Natural killer cell (primary cell): ENCODE results near the gene NUCKS1. TPM values are rescaled to one million over a fixed set of nuclear protein-coding genes. Genes with fewer than 3 reads are reported as not detected.

Experiments used
- ATAC-seq, 3 donors: fragments of 150-1000 bp in 2 of 3; fragments of 200-7000 bp in 1 of 3; cut with Tn5 transposase; 1 replicate in 1 of 3; 2 replicates in 2 of 3; pipeline ENCODE4 v1.10.0; 2021; ENCODE audit warnings: mild to moderate bottlenecking in 2 of 3, moderate library complexity in 2 of 3
- DNase-seq, 2 donors: peaks; one replicate each; pipeline versions ENCODE4 v3.0.0 to v3.0.0-alpha.2; 2013 to 2021; ENCODE audit warnings: mixed read lengths in 1 of 2
- H3K27ac ChIP-seq: one replicate; pipeline ENCODE4 v1.5.1; 2013; ENCODE audit warnings: mild to moderate bottlenecking, low read length
- H3K27me3 ChIP-seq: one replicate; pipeline ENCODE4 v1.6.1; 2013; ENCODE audit warnings: low read length; ENCODE audit not compliant: control insufficient read depth, insufficient read depth
- H3K36me3 ChIP-seq: one replicate; pipeline ENCODE4 v1.6.1; 2013; ENCODE audit warnings: low read length; ENCODE audit not compliant: control insufficient read depth, insufficient read depth
- H3K4me1 ChIP-seq: one replicate; pipeline ENCODE4 v1.6.1; 2013; ENCODE audit warnings: low read length; ENCODE audit not compliant: control insufficient read depth, insufficient read depth
- H3K4me3 ChIP-seq: one replicate; pipeline ENCODE4 v1.5.1; 2013; ENCODE audit warnings: low read length
- H3K9me3 ChIP-seq: one replicate; pipeline ENCODE4 v1.6.1; 2013; ENCODE audit warnings: low read length; ENCODE audit not compliant: control insufficient read depth, insufficient read depth
- H3K27ac Mint-ChIP-seq, 2 donors: one replicate each; pipeline ENCODE4 v1.8.0; 2022; ENCODE audit warnings: mild to moderate bottlenecking in 2 of 2, mixed read lengths in 2 of 2, moderate library complexity in 1 of 2
- H3K27me3 Mint-ChIP-seq, 2 donors: one replicate each; pipeline ENCODE4 v1.8.0; 2022; ENCODE audit warnings: low read depth in 2 of 2, mixed read lengths in 2 of 2
- H3K36me3 Mint-ChIP-seq: one replicate; pipeline ENCODE4 v1.8.0; 2022; ENCODE audit warnings: mixed read lengths
- H3K4me1 Mint-ChIP-seq, 2 donors: one replicate each; pipeline ENCODE4 v1.8.0; 2022; ENCODE audit warnings: mixed read lengths in 2 of 2
- H3K4me3 Mint-ChIP-seq: one replicate; pipeline ENCODE4 v1.8.0; 2022; ENCODE audit warnings: mild to moderate bottlenecking, moderate library complexity, mixed read lengths
- H3K9me3 Mint-ChIP-seq, 2 donors: one replicate each; pipeline ENCODE4 v1.8.0; 2022; ENCODE audit warnings: mixed read lengths in 2 of 2
- WGBS: methylation state at CpG from one replicate; pipeline ENCODE4 v1.1.7; 2013; ENCODE audit warnings: missing lambda C conversion rate; ENCODE audit not compliant: insufficient coverage; 5-methylcytosine and 5-hydroxymethylcytosine counted together
- intact Hi-C: fragments of 100-400 bp; cut with micrococcal nuclease; formaldehyde crosslinking; loops from one replicate; pipeline ENCODE4 v1.14.2; 2022
- total RNA-seq, 4 donors: library from RNA; stranded (reverse); fragments of 120-200 nt in 1 of 4; gene quantifications; one replicate each; pipeline versions ENCODE4 v1.2.3 to v1.2.4, GENCODE V29; 2013 to 2022
- TF ChIP-seq, protein P1 (sequence below): fragments of 200-600 bp; IDR thresholded peaks from one replicate; pipeline ENCODE4 v1.8.0; 2022; ENCODE audit warnings: antibody characterized with exemption

Gene NUCKS1
- total RNA-seq, 3 donors from 2014 or later (not counting 1 experiment from before 2014, with no cell fraction given), result 89.2 to 113 (median 103) TPM

DNA sequence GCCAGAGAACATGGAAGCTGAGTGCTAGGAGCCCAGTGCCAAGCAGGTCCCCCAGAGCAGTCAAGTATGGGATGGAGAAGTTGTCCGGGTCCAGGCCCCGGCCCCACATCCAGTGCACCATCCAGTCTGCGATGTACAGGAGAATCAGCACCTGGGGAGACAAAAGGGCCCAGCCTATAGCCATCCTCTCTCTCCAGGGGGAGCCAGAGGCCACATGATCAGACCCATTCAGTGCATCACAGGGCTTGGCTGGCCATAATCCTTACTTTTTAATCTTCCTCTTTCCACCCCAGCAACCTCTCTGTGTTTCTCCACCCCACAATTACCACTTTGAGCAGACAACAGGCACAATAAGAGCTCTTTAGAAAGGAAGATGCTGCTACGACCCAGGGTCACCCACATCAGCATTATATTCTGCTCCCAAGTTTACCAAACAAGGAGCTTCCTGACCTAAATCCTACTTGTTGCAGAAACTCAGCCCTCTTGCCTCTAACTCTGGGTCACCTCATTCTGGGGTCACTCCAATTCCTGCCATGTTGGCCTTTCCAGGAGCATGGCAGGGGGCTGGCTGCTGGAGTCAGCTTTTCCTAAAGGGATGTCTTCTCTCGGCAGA is 41.7 kb upstream of the NUCKS1 start:
- H3K27ac Mint-ChIP-seq, result no peak overlapping the region
- DNase-seq, result peak; percentile 46 to 80
- intact Hi-C loops, result loop anchor here (1.0 kb wide), 3 partner anchors 128 to 315 kb away; no protein-coding TSS in a partner anchor
- no peaks in the 10 kb centered on the region for H3K4me1 Mint-ChIP-seq
- TF ChIP-seq, protein P1, sequence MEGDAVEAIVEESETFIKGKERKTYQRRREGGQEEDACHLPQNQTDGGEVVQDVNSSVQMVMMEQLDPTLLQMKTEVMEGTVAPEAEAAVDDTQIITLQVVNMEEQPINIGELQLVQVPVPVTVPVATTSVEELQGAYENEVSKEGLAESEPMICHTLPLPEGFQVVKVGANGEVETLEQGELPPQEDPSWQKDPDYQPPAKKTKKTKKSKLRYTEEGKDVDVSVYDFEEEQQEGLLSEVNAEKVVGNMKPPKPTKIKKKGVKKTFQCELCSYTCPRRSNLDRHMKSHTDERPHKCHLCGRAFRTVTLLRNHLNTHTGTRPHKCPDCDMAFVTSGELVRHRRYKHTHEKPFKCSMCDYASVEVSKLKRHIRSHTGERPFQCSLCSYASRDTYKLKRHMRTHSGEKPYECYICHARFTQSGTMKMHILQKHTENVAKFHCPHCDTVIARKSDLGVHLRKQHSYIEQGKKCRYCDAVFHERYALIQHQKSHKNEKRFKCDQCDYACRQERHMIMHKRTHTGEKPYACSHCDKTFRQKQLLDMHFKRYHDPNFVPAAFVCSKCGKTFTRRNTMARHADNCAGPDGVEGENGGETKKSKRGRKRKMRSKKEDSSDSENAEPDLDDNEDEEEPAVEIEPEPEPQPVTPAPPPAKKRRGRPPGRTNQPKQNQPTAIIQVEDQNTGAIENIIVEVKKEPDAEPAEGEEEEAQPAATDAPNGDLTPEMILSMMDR, result peak; percentile 69
- no peak overlapping the region for H3K4me3 Mint-ChIP-seq
- Histone ChIP-seq H3K27ac (no peak overlapping the region), H3K9me3 (no peaks in the 10 kb centered on the region), H3K27me3 (no peaks in the 10 kb centered on the region), H3K36me3 (peaks cover 23% of the 10 kb centered on the region), H3K4me1 (no peaks in the 10 kb centered on the region), H3K4me3 (no peak overlapping the region)
- 75% methylated on average over 5 of the region's 5 CpGs for WGBS
- H3K27me3 Mint-ChIP-seq, result no peaks in the 10 kb centered on the region
- no peaks in the 10 kb centered on the region for H3K9me3 Mint-ChIP-seq
- ATAC-seq, result peak; percentile 73 to 90 (median 89)
- peaks cover 39% of the 10 kb centered on the region for H3K36me3 Mint-ChIP-seq

DNA sequence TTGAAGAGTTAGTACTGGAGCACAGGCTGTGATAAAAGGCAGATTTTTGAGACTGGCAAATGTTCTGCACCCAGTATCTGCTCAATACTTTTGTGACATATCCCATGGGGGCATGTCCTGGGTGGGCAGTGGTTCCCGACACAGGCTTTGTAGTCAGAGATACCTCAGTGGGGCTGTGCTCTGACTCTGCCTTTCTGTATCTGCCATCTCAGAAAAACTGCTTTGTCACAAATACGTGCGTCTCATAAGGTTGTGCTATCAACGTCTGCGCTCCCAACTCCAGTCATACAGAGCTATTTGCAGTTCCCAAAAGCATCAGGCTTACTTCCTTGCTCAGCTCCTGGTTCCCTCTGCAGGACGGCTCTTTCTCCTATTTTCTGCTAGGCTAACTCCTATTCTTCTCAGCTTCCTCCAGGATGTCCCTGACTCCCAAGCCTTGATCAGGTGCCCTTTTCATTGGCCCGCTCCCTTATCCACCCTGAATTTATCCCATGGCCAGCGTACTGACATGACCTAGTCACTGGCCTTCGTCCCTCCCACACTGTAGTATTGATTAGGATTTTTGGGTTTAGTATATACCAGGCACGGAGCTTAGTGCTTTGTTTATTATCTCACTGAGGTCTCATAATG is 37.4 kb upstream of the NUCKS1 start:
- no peak overlapping the region for H3K4me3 Mint-ChIP-seq
- H3K9me3 Mint-ChIP-seq, result no peaks in the 10 kb centered on the region
- no peak overlapping the region for H3K27ac ChIP-seq
- H3K4me1 ChIP-seq, result no peaks in the 10 kb centered on the region
- H3K36me3 ChIP-seq, result peaks cover 8% of the 10 kb centered on the region
- no peaks in the 10 kb centered on the region for H3K27me3 ChIP-seq
- H3K4me1 Mint-ChIP-seq, result peaks cover 0 to 5% of the 10 kb centered on the region in 2 donors
- no peak overlapping the region for H3K4me3 ChIP-seq
- TF ChIP-seq, protein P1, result no peak
- 93% methylated on average over 9 of the region's 10 CpGs for WGBS
- ATAC-seq (no peak), DNase-seq (no peak)
- H3K9me3 ChIP-seq, result no peaks in the 10 kb centered on the region
- no peak overlapping the region for H3K27ac Mint-ChIP-seq
- peaks cover 15% of the 10 kb centered on the region for H3K36me3 Mint-ChIP-seq
- no peaks in the 10 kb centered on the region for H3K27me3 Mint-ChIP-seq
- intact Hi-C loops, result no loop called here

DNA sequence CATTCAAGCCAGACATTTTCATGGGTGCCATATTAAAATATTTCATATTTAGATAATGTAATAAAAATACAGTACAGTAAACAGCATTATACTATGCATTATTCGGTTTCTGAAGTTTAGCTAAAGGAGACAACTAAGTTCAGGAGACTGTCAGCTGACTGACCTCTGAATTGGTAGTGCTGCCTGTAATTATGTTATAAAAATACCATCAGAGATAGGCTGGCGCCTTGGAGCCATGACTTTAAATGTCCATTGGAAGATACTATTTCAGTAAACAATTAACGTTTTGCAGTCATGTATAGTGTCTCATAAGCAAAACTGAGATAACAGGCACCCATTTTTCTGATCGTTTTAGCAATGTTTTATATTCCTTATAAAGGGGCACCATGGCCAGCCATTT is 36.6 kb upstream of the NUCKS1 start:
- H3K4me1 Mint-ChIP-seq, result peaks cover 0 to 5% of the 10 kb centered on the region in 2 donors
- intact Hi-C loops, result no loop called here
- Histone ChIP-seq H3K27ac (no peak overlapping the region), H3K9me3 (no peaks in the 10 kb centered on the region), H3K36me3 (peaks cover 5% of the 10 kb centered on the region), H3K27me3 (no peaks in the 10 kb centered on the region), H3K4me1 (no peaks in the 10 kb centered on the region), H3K4me3 (no peak overlapping the region)
- no peak overlapping the region for H3K27ac Mint-ChIP-seq
- peaks cover 15% of the 10 kb centered on the region for H3K36me3 Mint-ChIP-seq
- no peak for ATAC-seq
- DNase-seq, result no peak
- TF ChIP-seq, protein P1, result no peak
- H3K27me3 Mint-ChIP-seq, result no peaks in the 10 kb centered on the region
- H3K9me3 Mint-ChIP-seq, result no peaks in the 10 kb centered on the region
- 80% methylated on average over 3 of the region's 4 CpGs for WGBS
- H3K4me3 Mint-ChIP-seq, result no peak overlapping the region
